NOMO-1 treated with DMSO at 0.1 percent for 48 hours (cell line): ENCODE data around the gene NRXN3.

ENCODE experiments used
- DNase-seq: peaks from one replicate; lab custom pipeline; 2025; ENCODE audit not compliant: unreplicated experiment; lab: John Stamatoyannopoulos, UW

The NRXN3 gene

GRCh38 chr14:79426103-79426755, 1256.1 kb downstream of the NRXN3 start:
- DNase-seq, result no peak

GRCh38 chr14:79432640-79433039, 1262.5 kb downstream of the NRXN3 start:
- DNase-seq, result no peak

GRCh38 chr14:79436335-79436734, 1266.2 kb downstream of the NRXN3 start:
- no peak for DNase-seq

GRCh38 chr14:79437951-79438350, 1267.8 kb downstream of the NRXN3 start:
- no peak for DNase-seq

GRCh38 chr14:79438696-79439342, 1268.6 kb downstream of the NRXN3 start:
- DNase-seq, result no peak

- DNase-seq, result no peak
Observed at GRCh38 chr14:79442786-79443185, 1272.6 kb downstream of the NRXN3 start.

GRCh38 chr14:79443602-79444001, 1273.4 kb downstream of the NRXN3 start:
- no peak for DNase-seq

- DNase-seq, result no peak
Observed at GRCh38 chr14:79448960-79449359, 1278.8 kb downstream of the NRXN3 start.

- no peak for DNase-seq
Observed at GRCh38 chr14:79451601-79452000, 1281.4 kb downstream of the NRXN3 start.

GRCh38 chr14:79453276-79453675, 1283.1 kb downstream of the NRXN3 start:
- DNase-seq, result no peak

GRCh38 chr14:79464468-79464867, 1294.3 kb downstream of the NRXN3 start:
- no peak for DNase-seq

- DNase-seq, result no peak
Observed at GRCh38 chr14:79465651-79466050, 1295.5 kb downstream of the NRXN3 start.

- DNase-seq, result no peak
Observed at GRCh38 chr14:79466938-79467527, 1296.9 kb downstream of the NRXN3 start.

- no peak for DNase-seq
Observed at GRCh38 chr14:79467835-79468234, 1297.7 kb downstream of the NRXN3 start.

GRCh38 chr14:79468486-79468885, 1298.3 kb downstream of the NRXN3 start:
- DNase-seq, result no peak

- DNase-seq, result no peak
Observed at GRCh38 chr14:79473651-79474050, 1303.5 kb downstream of the NRXN3 start.

- DNase-seq, result no peak
Observed at GRCh38 chr14:79475887-79476532, 1305.8 kb downstream of the NRXN3 start.

GRCh38 chr14:79476552-79476951, 1306.4 kb downstream of the NRXN3 start:
- DNase-seq, result no peak

GRCh38 chr14:79480212-79480611, 1310.0 kb downstream of the NRXN3 start:
- no peak for DNase-seq

GRCh38 chr14:79482825-79483224, 1312.7 kb downstream of the NRXN3 start:
- DNase-seq, result no peak

GRCh38 chr14:79483477-79484388, 1313.6 kb downstream of the NRXN3 start:
- no peak for DNase-seq
